Measurements from ENCODE around the gene PTBP1.

GRCh38 chr19:801030-801860 is 4.0 kb downstream of the PTBP1 start:
- TF ChIP-seq CTCF (IDR thresholded peaks at IDR 0.05) (no peak), EZH2 (IDR thresholded peaks at IDR 0.05; ENCODE audit: borderline replicate concordance, insufficient read depth, low read depth, low read length, poor library complexity, severe bottlenecking) (no peak)

Data from B cell (primary cell).